Uterus (tissue), 2 donors: Measurements from ENCODE around the gene WWOX.

ENCODE experiments used
- CTCF ChIP-seq, 4 experiments: fragments of 200-600 bp in 2 of 4; fragments of 450-650 bp in 2 of 4; sonication (generic) in 2 of 4; IDR thresholded peaks; one replicate each; pipeline ENCODE4 v1.5.1; 2016 to 2019; ENCODE audit warnings: antibody characterized with exemption in 4 of 4, mild to moderate bottlenecking in 2 of 4, moderate library complexity in 1 of 4
- POLR2A ChIP-seq, 2 donors: fragments of 450-650 bp; IDR thresholded peaks; one replicate each; pipeline ENCODE4 v1.6.1; 2016; ENCODE audit warnings: antibody characterized with exemption in 2 of 2, mild to moderate bottlenecking in 1 of 2, moderate library complexity in 1 of 2

GRCh38 chr16:78504401-78504851, 405.0 kb downstream of the WWOX start:
- no peak for TF ChIP-seq CTCF (IDR thresholded peaks at IDR 0.05)
- TF ChIP-seq POLR2A (IDR thresholded peaks at IDR 0.05), result no peak
